Measurements from ENCODE around the gene NLK. TPM values are rescaled to one million over a fixed set of nuclear protein-coding genes. Genes with fewer than 3 reads are reported as not detected.

NLK gene
- total RNA-seq, result 10.5 and 16.8 TPM in 2 replicates

GRCh38 chr17:28042657-28042720 is at the start of gene NLK:
TSS of gene NLK (plus strand) at chr17:28042677. CDS start at chr17:28042874, 197 bp downstream.
- Histone ChIP-seq H3K4me3 (ENCODE audit: insufficient read depth, low read length) (peak within 1 kb of the TSS; percentile 81), H2AFZ (ENCODE audit: low read length) (peak within 1 kb of the TSS; percentile 77), H3K4me2 (ENCODE audit: insufficient read depth, low read length) (peak within 1 kb of the TSS; percentile 70), H3K27ac (ENCODE audit: low read depth, low read length) (peak within 1 kb of the TSS; percentile 71), H3K9me3 (ENCODE audit: low read depth, low read length) (no peaks in the 10 kb centered on the region), H4K20me1 (ENCODE audit: insufficient read depth, low read length) (peaks cover 27% of the 10 kb centered on the region), H3K79me2 (ENCODE audit: insufficient read depth, low read length) (peaks cover 56% of the 10 kb centered on the region), H3K27me3 (ENCODE audit: insufficient read depth, low read length) (no peaks in the 10 kb centered on the region), H3K4me1 (ENCODE audit: insufficient read depth, low read length) (peaks cover 39% of the 10 kb centered on the region), H3K36me3 (ENCODE audit: insufficient read depth, low read length) (no peaks in the 10 kb centered on the region)
- TF ChIP-seq CTCF (IDR thresholded peaks at IDR 0.05; ENCODE audit: extremely low read depth, low read depth, low read length), result no peak
- DNase-seq (ENCODE audit: insufficient read length, low spot score, missing footprints), result no peak

GRCh38 chr17:27993161-27993695 is 49.2 kb upstream of the NLK start:
- no peak for DNase-seq (ENCODE audit: insufficient read length, low spot score, missing footprints)
- Histone ChIP-seq H3K4me1 (ENCODE audit: insufficient read depth, low read length) (no peaks in the 10 kb centered on the region), H3K36me3 (ENCODE audit: insufficient read depth, low read length) (no peaks in the 10 kb centered on the region), H4K20me1 (ENCODE audit: insufficient read depth, low read length) (no peaks in the 10 kb centered on the region), H3K4me2 (ENCODE audit: insufficient read depth, low read length) (no peak overlapping the region), H3K9me3 (ENCODE audit: low read depth, low read length) (no peaks in the 10 kb centered on the region), H3K27ac (ENCODE audit: low read depth, low read length) (no peak overlapping the region), H3K4me3 (ENCODE audit: insufficient read depth, low read length) (no peak overlapping the region), H3K79me2 (ENCODE audit: insufficient read depth, low read length) (no peaks in the 10 kb centered on the region), H2AFZ (ENCODE audit: low read length) (no peak overlapping the region), H3K27me3 (ENCODE audit: insufficient read depth, low read length) (peaks cover 23% of the 10 kb centered on the region)
- TF ChIP-seq CTCF (IDR thresholded peaks at IDR 0.05; ENCODE audit: extremely low read depth, low read depth, low read length), result no peak

GRCh38 chr17:27993723-27994310 is 48.7 kb upstream of the NLK start:
- H3K4me2 ChIP-seq (ENCODE audit: insufficient read depth, low read length), result no peak overlapping the region
- no peaks in the 10 kb centered on the region for H3K9me3 ChIP-seq (ENCODE audit: low read depth, low read length)
- no peaks in the 10 kb centered on the region for H3K4me1 ChIP-seq (ENCODE audit: insufficient read depth, low read length)
- no peaks in the 10 kb centered on the region for H3K36me3 ChIP-seq (ENCODE audit: insufficient read depth, low read length)
- TF ChIP-seq CTCF (IDR thresholded peaks at IDR 0.05; ENCODE audit: extremely low read depth, low read depth, low read length), result no peak
- no peak overlapping the region for H3K4me3 ChIP-seq (ENCODE audit: insufficient read depth, low read length)
- H3K27ac ChIP-seq (ENCODE audit: low read depth, low read length), result no peak overlapping the region
- H3K27me3 ChIP-seq (ENCODE audit: insufficient read depth, low read length), result peaks cover 23% of the 10 kb centered on the region
- DNase-seq (ENCODE audit: insufficient read length, low spot score, missing footprints), result no peak
- H3K79me2 ChIP-seq (ENCODE audit: insufficient read depth, low read length), result no peaks in the 10 kb centered on the region
- no peak overlapping the region for H2AFZ ChIP-seq (ENCODE audit: low read length)
- no peaks in the 10 kb centered on the region for H4K20me1 ChIP-seq (ENCODE audit: insufficient read depth, low read length)

GRCh38 chr17:27994586-27994985 is 47.9 kb upstream of the NLK start:
- Histone ChIP-seq H3K4me2 (ENCODE audit: insufficient read depth, low read length) (no peak overlapping the region), H3K27ac (ENCODE audit: low read depth, low read length) (no peak overlapping the region), H2AFZ (ENCODE audit: low read length) (no peak overlapping the region), H3K4me3 (ENCODE audit: insufficient read depth, low read length) (no peak overlapping the region), H3K4me1 (ENCODE audit: insufficient read depth, low read length) (no peaks in the 10 kb centered on the region), H3K27me3 (ENCODE audit: insufficient read depth, low read length) (peaks cover 27% of the 10 kb centered on the region), H3K79me2 (ENCODE audit: insufficient read depth, low read length) (no peaks in the 10 kb centered on the region), H4K20me1 (ENCODE audit: insufficient read depth, low read length) (no peaks in the 10 kb centered on the region), H3K36me3 (ENCODE audit: insufficient read depth, low read length) (no peaks in the 10 kb centered on the region), H3K9me3 (ENCODE audit: low read depth, low read length) (no peaks in the 10 kb centered on the region)
- TF ChIP-seq CTCF (IDR thresholded peaks at IDR 0.05; ENCODE audit: extremely low read depth, low read depth, low read length), result no peak
- DNase-seq (ENCODE audit: insufficient read length, low spot score, missing footprints), result no peak

Data from osteoblast (primary cell).